GM23338 (cell line): ENCODE measurements around the gene MYO1C.

Source experiments
- CREB1 ChIP-seq: fragments of 250-450 bp; sonication (Bioruptor Pico); IDR thresholded peaks from 2 replicates; pipeline ENCODE4 v1.5.0; 2020; ENCODE audit warnings: low read depth, mild to moderate bottlenecking, moderate library complexity
- EZH2 ChIP-seq: fragments of 200-600 bp; sonication (generic); IDR thresholded peaks from one replicate; pipeline ENCODE4 v1.8.0; 2017; ENCODE audit warnings: antibody characterized with exemption, mild to moderate bottlenecking, low read depth; ENCODE audit not compliant: unreplicated experiment
- EZH2phosphoT487 ChIP-seq: fragments of 200-600 bp; sonication (generic); IDR thresholded peaks from one replicate; pipeline ENCODE4 v1.8.1; 2018; ENCODE audit warnings: antibody characterized with exemption; ENCODE audit not compliant: unreplicated experiment
- JUNB ChIP-seq: IDR thresholded peaks from one replicate; pipeline ENCODE4 v1.6.1; 2016; ENCODE audit warnings: antibody characterized with exemption; ENCODE audit not compliant: unreplicated experiment
- NANOG ChIP-seq: IDR thresholded peaks from 2 replicates; pipeline ENCODE4 v1.6.1; 2016; ENCODE audit warnings: antibody characterized with exemption, borderline replicate concordance
- POLR2AphosphoS5 ChIP-seq: IDR thresholded peaks from 2 replicates; pipeline ENCODE4 v1.6.1; 2016; ENCODE audit warnings: antibody characterized with exemption, low read depth
- ZNF114 ChIP-seq: fragments of 250-450 bp; sonication (Bioruptor Pico); IDR thresholded peaks from 2 replicates; pipeline ENCODE4 v1.5.0; 2020; ENCODE audit warnings: mild to moderate bottlenecking, moderate library complexity
- ZNF331 ChIP-seq: fragments of 250-450 bp; sonication (Bioruptor Pico); IDR thresholded peaks from 2 replicates; pipeline ENCODE4 v1.5.0; 2020; ENCODE audit warnings: low read depth, mild to moderate bottlenecking, moderate library complexity
- TF ChIP-seq, protein P1 (sequence below): IDR thresholded peaks from one replicate; pipeline ENCODE4 v1.6.1; 2018; ENCODE audit warnings: antibody characterized with exemption; ENCODE audit not compliant: unreplicated experiment
- TF ChIP-seq, protein P2 (sequence below), 2 experiments: fragments of 200-600 bp in 1 of 2; sonication (generic) in 1 of 2; conservative IDR thresholded peaks; 2 replicates each; pipeline versions ENCODE4 v1.5.1 to v1.6.1; 2016 to 2017; ENCODE audit warnings: antibody characterized with exemption in 2 of 2, low read depth in 2 of 2, mild to moderate bottlenecking in 2 of 2, moderate library complexity in 1 of 2
- TF ChIP-seq, protein P3 (sequence below): IDR thresholded peaks from 2 replicates; pipeline ENCODE4 v1.6.1; 2016; ENCODE audit warnings: antibody characterized with exemption

DNA sequence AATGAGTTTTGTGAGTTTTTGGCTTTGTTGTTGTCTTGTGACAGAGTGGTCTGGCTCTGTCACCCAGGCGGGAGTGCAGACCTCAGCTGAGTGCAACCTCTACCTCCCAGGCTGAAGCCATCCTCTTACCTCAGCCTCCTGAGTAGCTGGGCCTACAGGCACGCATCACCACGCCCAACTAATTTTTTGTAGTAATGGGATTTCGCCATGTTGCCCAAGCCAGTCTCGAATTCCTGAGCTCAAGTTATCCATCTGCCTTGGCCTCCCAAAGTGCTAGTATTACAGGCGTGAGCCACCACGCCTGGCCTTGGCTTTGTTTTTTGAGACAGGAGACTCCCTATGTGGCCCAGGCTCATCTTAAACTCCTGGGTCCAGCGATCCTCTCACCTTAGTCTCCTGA is 51.6 kb downstream of the MYO1C start:
- TF ChIP-seq, protein P1, sequence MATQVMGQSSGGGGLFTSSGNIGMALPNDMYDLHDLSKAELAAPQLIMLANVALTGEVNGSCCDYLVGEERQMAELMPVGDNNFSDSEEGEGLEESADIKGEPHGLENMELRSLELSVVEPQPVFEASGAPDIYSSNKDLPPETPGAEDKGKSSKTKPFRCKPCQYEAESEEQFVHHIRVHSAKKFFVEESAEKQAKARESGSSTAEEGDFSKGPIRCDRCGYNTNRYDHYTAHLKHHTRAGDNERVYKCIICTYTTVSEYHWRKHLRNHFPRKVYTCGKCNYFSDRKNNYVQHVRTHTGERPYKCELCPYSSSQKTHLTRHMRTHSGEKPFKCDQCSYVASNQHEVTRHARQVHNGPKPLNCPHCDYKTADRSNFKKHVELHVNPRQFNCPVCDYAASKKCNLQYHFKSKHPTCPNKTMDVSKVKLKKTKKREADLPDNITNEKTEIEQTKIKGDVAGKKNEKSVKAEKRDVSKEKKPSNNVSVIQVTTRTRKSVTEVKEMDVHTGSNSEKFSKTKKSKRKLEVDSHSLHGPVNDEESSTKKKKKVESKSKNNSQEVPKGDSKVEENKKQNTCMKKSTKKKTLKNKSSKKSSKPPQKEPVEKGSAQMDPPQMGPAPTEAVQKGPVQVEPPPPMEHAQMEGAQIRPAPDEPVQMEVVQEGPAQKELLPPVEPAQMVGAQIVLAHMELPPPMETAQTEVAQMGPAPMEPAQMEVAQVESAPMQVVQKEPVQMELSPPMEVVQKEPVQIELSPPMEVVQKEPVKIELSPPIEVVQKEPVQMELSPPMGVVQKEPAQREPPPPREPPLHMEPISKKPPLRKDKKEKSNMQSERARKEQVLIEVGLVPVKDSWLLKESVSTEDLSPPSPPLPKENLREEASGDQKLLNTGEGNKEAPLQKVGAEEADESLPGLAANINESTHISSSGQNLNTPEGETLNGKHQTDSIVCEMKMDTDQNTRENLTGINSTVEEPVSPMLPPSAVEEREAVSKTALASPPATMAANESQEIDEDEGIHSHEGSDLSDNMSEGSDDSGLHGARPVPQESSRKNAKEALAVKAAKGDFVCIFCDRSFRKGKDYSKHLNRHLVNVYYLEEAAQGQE = no peak
- TF ChIP-seq, protein P2, sequence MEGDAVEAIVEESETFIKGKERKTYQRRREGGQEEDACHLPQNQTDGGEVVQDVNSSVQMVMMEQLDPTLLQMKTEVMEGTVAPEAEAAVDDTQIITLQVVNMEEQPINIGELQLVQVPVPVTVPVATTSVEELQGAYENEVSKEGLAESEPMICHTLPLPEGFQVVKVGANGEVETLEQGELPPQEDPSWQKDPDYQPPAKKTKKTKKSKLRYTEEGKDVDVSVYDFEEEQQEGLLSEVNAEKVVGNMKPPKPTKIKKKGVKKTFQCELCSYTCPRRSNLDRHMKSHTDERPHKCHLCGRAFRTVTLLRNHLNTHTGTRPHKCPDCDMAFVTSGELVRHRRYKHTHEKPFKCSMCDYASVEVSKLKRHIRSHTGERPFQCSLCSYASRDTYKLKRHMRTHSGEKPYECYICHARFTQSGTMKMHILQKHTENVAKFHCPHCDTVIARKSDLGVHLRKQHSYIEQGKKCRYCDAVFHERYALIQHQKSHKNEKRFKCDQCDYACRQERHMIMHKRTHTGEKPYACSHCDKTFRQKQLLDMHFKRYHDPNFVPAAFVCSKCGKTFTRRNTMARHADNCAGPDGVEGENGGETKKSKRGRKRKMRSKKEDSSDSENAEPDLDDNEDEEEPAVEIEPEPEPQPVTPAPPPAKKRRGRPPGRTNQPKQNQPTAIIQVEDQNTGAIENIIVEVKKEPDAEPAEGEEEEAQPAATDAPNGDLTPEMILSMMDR (conservative IDR thresholded peaks at IDR 0.05; ENCODE audit: low read depth in 2 of 2) = no peak
- TF ChIP-seq CREB1 (CRISPR knock-in tag) (no peak), JUNB (no peak), EZH2 (no peak), EZH2phosphoT487 (no peak), ZNF331 (CRISPR knock-in tag) (no peak), POLR2AphosphoS5 (no peak), NANOG (no peak), ZNF114 (CRISPR knock-in tag) (no peak)
- TF ChIP-seq, protein P3, sequence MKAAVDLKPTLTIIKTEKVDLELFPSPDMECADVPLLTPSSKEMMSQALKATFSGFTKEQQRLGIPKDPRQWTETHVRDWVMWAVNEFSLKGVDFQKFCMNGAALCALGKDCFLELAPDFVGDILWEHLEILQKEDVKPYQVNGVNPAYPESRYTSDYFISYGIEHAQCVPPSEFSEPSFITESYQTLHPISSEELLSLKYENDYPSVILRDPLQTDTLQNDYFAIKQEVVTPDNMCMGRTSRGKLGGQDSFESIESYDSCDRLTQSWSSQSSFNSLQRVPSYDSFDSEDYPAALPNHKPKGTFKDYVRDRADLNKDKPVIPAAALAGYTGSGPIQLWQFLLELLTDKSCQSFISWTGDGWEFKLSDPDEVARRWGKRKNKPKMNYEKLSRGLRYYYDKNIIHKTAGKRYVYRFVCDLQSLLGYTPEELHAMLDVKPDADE = no peak
